Tibial nerve (tissue), 3 donors: ENCODE measurements around the gene PTPRB.

Experiments
- CTCF ChIP-seq, 5 experiments: fragments of 200-600 bp in 3 of 5; fragments of 450-650 bp in 2 of 5; sonication (generic) in 3 of 5; IDR thresholded peaks; one replicate each; pipeline ENCODE4 v1.5.1; 2016 to 2019; ENCODE audit warnings: antibody characterized with exemption in 5 of 5, mild to moderate bottlenecking in 3 of 5, moderate library complexity in 2 of 5
- POLR2A ChIP-seq, 2 donors: fragments of 450-650 bp; IDR thresholded peaks; one replicate each; pipeline ENCODE4 v1.6.1; 2017; ENCODE audit warnings: antibody characterized with exemption in 2 of 2, mild to moderate bottlenecking in 2 of 2, moderate library complexity in 2 of 2

- no peak for TF ChIP-seq POLR2A (IDR thresholded peaks at IDR 0.05)
- TF ChIP-seq CTCF (IDR thresholded peaks at IDR 0.05) = no peak
These were observed 129.8 kb downstream of the PTPRB start for GRCh38 chr12:70507442-70507841.
